ENCODE results near the gene CD200R1L.

Gene CD200R1L

GRCh38 chr3:112776000-112776399, 70.7 kb downstream of the CD200R1L start:
- Mint-ChIP-seq H3K4me3 (no peak overlapping the region), H3K27me3 (ENCODE audit: low read depth) (peaks cover 3% of the 10 kb centered on the region), H3K4me1 (ENCODE audit: low read depth) (peaks cover 26% of the 10 kb centered on the region), H3K36me3 (ENCODE audit: low read depth) (no peaks in the 10 kb centered on the region), H3K9me3 (no peaks in the 10 kb centered on the region), H3K27ac (no peak overlapping the region)
- no peak for DNase-seq (ENCODE audit: low spot score)

DNA sequence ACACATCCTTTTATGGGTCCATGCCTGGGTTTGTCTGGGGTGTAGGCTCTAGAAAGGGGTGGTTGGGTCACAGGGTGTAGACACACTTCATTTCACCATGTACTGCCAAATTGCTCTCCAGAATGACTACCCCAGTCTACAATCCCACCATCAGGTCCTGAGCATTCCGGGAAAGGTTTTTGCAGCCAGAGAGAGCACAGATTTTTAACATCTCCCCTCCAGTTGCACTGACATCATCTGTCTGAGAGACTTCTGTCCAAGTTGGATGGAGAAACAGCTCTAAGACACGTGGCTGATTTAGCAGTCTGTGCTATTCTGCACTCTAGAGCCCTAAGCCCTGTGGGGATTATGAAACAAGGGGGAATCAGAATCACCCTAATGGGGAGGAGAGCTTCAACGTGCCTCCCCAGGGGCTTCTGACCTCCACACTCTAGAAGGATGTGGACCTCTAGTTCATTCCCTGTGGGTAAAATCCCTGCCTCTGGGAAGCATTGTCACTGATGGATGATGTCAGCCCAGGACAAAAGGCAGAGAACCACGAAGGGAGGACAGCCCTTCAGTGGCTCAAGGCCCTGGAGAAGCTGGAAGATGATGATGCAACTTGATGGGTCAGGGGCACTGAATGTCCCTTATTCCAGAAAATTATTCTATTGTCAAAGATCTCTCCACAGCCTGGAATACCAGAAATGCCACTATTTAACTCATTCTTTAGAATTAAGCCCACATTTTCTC, 71.5 kb downstream of the CD200R1L start:
- no peak overlapping the region for H3K27ac Mint-ChIP-seq
- peaks cover 30% of the 10 kb centered on the region for H3K4me1 Mint-ChIP-seq (ENCODE audit: low read depth)
- H3K27me3 Mint-ChIP-seq (ENCODE audit: low read depth) = no peaks in the 10 kb centered on the region
- no peaks in the 10 kb centered on the region for H3K9me3 Mint-ChIP-seq
- DNase-seq (ENCODE audit: low spot score) = no peak
- no peak overlapping the region for H3K4me3 Mint-ChIP-seq
- no peaks in the 10 kb centered on the region for H3K36me3 Mint-ChIP-seq (ENCODE audit: low read depth)

GRCh38 chr3:112774293-112774926, 72.3 kb downstream of the CD200R1L start:
- peaks cover 35% of the 10 kb centered on the region for H3K4me1 Mint-ChIP-seq (ENCODE audit: low read depth)
- no peaks in the 10 kb centered on the region for H3K27me3 Mint-ChIP-seq (ENCODE audit: low read depth)
- no peaks in the 10 kb centered on the region for H3K36me3 Mint-ChIP-seq (ENCODE audit: low read depth)
- H3K9me3 Mint-ChIP-seq = no peaks in the 10 kb centered on the region
- no peak for DNase-seq (ENCODE audit: low spot score)
- H3K27ac Mint-ChIP-seq = peak overlapping the region; percentile 56
- peak overlapping the region; percentile 4 for H3K4me3 Mint-ChIP-seq

DNA sequence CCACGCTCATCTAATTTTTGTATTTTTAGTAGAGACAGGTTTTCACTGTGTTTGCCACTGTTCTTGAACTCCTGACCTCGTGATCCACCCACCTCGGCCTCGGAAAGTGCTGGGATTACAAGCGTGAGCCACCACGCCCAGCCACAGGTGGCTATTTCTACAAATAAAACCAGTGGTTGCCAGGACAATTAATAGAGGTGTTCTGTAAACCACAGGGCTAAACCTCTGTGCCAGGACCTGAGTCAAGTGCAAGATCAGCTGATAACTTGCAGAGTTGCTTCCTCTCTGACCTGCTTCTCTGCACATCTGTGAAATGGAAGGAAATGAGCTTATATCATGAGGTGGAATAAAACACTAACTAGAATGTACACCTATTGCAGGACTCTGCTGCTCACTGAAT, 72.8 kb downstream of the CD200R1L start:
- H3K36me3 Mint-ChIP-seq (ENCODE audit: low read depth) = no peaks in the 10 kb centered on the region
- peaks cover 38% of the 10 kb centered on the region for H3K4me1 Mint-ChIP-seq (ENCODE audit: low read depth)
- no peaks in the 10 kb centered on the region for H3K9me3 Mint-ChIP-seq
- H3K27me3 Mint-ChIP-seq (ENCODE audit: low read depth) = no peaks in the 10 kb centered on the region
- DNase-seq (ENCODE audit: low spot score) = peak; percentile 7
- peak overlapping the region; percentile 56 for H3K27ac Mint-ChIP-seq
- H3K4me3 Mint-ChIP-seq = peak overlapping the region; percentile 4

DNA sequence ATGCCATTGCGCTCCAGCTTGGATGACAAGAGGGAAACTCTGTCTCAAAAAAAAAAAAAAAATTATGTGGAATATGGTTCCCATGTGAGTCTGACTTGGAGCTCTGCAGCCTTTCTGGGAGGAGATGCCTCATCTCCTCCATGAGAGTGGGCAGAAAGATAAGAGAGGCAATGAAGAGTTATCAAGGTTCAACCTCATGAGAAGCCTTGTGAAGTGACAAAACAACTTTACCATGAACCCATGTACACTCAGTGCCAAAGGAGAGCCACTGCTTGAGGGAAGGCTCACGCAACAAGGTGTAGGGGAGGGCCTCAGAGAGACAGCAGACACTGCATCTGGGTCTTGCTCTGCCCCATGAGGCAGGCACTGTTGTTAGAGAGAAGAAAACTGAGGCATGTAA, 75.7 kb downstream of the CD200R1L start:
- Mint-ChIP-seq H3K4me1 (ENCODE audit: low read depth) (peaks cover 35% of the 10 kb centered on the region), H3K27ac (no peak overlapping the region), H3K4me3 (no peak overlapping the region), H3K36me3 (ENCODE audit: low read depth) (no peaks in the 10 kb centered on the region), H3K9me3 (no peaks in the 10 kb centered on the region), H3K27me3 (ENCODE audit: low read depth) (no peaks in the 10 kb centered on the region)
- no peak for DNase-seq (ENCODE audit: low spot score)

DNA sequence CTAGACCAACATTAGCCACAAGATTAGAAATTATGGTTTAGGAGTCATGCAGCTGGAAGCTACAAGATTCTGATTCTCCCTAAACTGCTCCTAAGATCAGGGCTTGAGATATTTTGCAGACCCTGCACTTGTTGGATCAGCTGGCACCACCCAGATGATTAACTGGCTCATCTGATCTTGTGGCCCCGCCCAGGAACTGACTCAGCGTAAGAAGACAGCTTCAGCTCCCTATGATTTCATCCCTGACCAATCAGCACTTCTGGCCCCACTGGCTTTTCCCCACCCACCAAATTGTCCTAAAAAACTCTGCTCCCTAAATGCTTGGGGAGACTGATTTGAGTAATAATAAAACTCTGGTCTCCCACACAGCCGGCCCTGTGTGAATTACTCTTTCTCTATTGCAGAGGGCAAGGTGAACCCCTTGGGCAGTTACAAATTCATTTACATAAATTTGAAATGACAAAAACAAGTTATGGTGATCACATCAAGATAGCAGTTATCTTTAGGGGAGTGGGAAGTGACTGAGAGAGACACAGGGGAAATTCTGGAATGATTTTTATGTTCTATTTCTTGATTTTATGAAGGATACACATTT, 76.5 kb downstream of the CD200R1L start:
- Mint-ChIP-seq H3K36me3 (ENCODE audit: low read depth) (no peaks in the 10 kb centered on the region), H3K27me3 (ENCODE audit: low read depth) (no peaks in the 10 kb centered on the region), H3K4me3 (no peak overlapping the region), H3K27ac (peak overlapping the region; percentile 6), H3K9me3 (no peaks in the 10 kb centered on the region), H3K4me1 (ENCODE audit: low read depth) (peaks cover 30% of the 10 kb centered on the region)
- DNase-seq (ENCODE audit: low spot score) = peak; percentile 58

GRCh38 chr3:112769286-112769978, 77.2 kb downstream of the CD200R1L start:
- no peaks in the 10 kb centered on the region for H3K9me3 Mint-ChIP-seq
- no peaks in the 10 kb centered on the region for H3K27me3 Mint-ChIP-seq (ENCODE audit: low read depth)
- H3K4me1 Mint-ChIP-seq (ENCODE audit: low read depth) = peaks cover 25% of the 10 kb centered on the region
- H3K27ac Mint-ChIP-seq = no peak overlapping the region
- no peaks in the 10 kb centered on the region for H3K36me3 Mint-ChIP-seq (ENCODE audit: low read depth)
- no peak overlapping the region for H3K4me3 Mint-ChIP-seq
- DNase-seq (ENCODE audit: low spot score) = no peak

DNA sequence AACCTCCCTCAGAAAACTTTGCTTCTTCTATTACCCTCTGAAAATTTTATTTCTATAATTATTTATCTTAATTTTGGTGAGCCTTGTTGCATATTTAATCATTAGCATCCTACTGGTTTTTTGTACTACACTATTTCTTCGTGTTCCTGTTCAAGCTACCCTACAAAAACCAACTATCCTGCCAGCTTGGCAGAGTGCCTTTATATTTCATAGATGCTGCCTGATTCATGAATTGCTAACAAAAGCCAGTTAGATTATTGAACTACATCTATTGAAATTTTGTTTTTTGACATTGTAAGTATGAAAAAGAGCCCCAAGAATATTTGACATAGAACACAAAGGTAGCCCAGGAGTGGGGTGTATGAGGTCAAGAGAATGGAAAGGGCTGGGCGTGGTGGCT, 78.9 kb downstream of the CD200R1L start:
- Mint-ChIP-seq H3K4me1 (ENCODE audit: low read depth) (peaks cover 18% of the 10 kb centered on the region), H3K9me3 (no peaks in the 10 kb centered on the region), H3K36me3 (ENCODE audit: low read depth) (no peaks in the 10 kb centered on the region), H3K27ac (no peak overlapping the region), H3K27me3 (ENCODE audit: low read depth) (no peaks in the 10 kb centered on the region), H3K4me3 (no peak overlapping the region)
- no peak for DNase-seq (ENCODE audit: low spot score)

DNA sequence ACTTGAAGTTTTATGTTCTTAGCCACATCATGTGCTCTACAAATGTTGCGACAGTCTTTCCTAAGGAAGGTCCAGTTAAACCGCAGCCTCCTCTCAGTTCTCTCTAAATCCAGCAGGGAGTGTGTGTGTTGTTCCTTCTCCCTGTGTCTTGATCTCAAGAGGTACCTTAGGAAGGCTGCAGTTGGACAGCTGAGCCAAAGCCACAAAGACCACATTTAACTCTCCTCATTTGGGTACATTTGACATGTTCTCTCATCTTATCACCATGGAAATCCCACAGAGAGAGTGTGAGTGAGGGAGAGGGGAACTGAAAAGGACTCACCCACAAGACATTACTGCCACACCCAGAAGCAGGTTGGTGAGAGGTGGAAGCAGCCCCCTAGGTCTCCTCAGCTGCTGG, 79.5 kb downstream of the CD200R1L start:
- no peaks in the 10 kb centered on the region for H3K36me3 Mint-ChIP-seq (ENCODE audit: low read depth)
- H3K27me3 Mint-ChIP-seq (ENCODE audit: low read depth) = no peaks in the 10 kb centered on the region
- no peak overlapping the region for H3K27ac Mint-ChIP-seq
- DNase-seq (ENCODE audit: low spot score) = no peak
- H3K9me3 Mint-ChIP-seq = no peaks in the 10 kb centered on the region
- H3K4me1 Mint-ChIP-seq (ENCODE audit: low read depth) = peaks cover 14% of the 10 kb centered on the region
- H3K4me3 Mint-ChIP-seq = no peak overlapping the region

Measured in T-helper 2 cell treated with Interferon-gamma antibody and Interleukin-4, amounts not matched to agents 5 μg/mL and 100 μg/mL, for 36 hours (primary cell).